GM12878 (cell line): ENCODE data around the gene ARHGEF33. TPM values are rescaled to one million over a fixed set of nuclear protein-coding genes. Genes with fewer than 3 reads are reported as not detected.

ENCODE experiments used
- ATAC-seq: fragments of 200-7000 bp; cut with Tn5 transposase; 3 replicates; pipeline ENCODE4 v1.9.1; 2020; ENCODE audit warnings: mild to moderate bottlenecking, moderate library complexity
- BruUV-seq: library from RNA; stranded (reverse); fragments of 400-500 nt; replicated peaks from 2 replicates; lab custom pipeline; 2021; lab: Mats Ljungman, UMichigan
- CTCF ChIA-PET: fragments of 300-600 bp; sonication (Branson Sonifier 250); formaldehyde crosslinking; extraction: SDS; loops from one replicate; lab custom pipeline; 2021; ENCODE audit warnings: inconsistent platforms; lab: Yijun Ruan, JAX
- POLR2A ChIA-PET: fragments of 350-600 bp; formaldehyde crosslinking; extraction: SDS; loops from one replicate; lab custom pipeline; 2021; ENCODE audit warnings: inconsistent platforms; lab: Charles Lee
- RAD21 ChIA-PET: fragments of 300-600 bp; sonication (Branson Sonifier 250); formaldehyde crosslinking; loops from one replicate; lab custom pipeline; 2023; ENCODE audit warnings: antibody characterized with exemption; ENCODE audit not compliant: unreplicated experiment; lab: Charles Lee
- SMC1A ChIA-PET: fragments of 300-600 bp; sonication (Branson Sonifier 250); formaldehyde crosslinking; loops from one replicate; lab custom pipeline; 2023; ENCODE audit not compliant: unreplicated experiment, uncharacterized antibody; lab: Charles Lee
- DNase-seq: peaks from one replicate; pipeline ENCODE4 v3.0.0-alpha.2; 2011; ENCODE audit warnings: low read depth, low spot score
- FAIRE-seq: peaks from 3 replicates; lab custom pipeline; 2011; peaks lifted over from hg19 to GRCh38; lab: Jason Lieb, UNC
- H2AFZ ChIP-seq: 2 replicates; pipeline ENCODE4 v1.6.0; 2011; ENCODE audit warnings: low read depth, low read length, control low read depth; ENCODE audit not compliant: control insufficient read depth
- H3K27ac ChIP-seq: 2 replicates; pipeline ENCODE4 v1.5.1; 2011; ENCODE audit warnings: control low read depth; ENCODE audit not compliant: control insufficient read depth, insufficient read depth
- H3K27me3 ChIP-seq, 2 experiments: replicated peaks in 1 of 2; 2 replicates each; pipeline versions ENCODE4 v1.6.0 to v1.6.1; 2011; ENCODE audit warnings: low read length in 1 of 2; ENCODE audit not compliant: control insufficient read depth in 2 of 2, insufficient read depth in 2 of 2
- H3K36me3 ChIP-seq, 2 experiments: 2 replicates each; pipeline ENCODE4 v1.5.1; 2011; ENCODE audit warnings: low read length in 1 of 2; ENCODE audit not compliant: control insufficient read depth in 2 of 2, insufficient read depth in 2 of 2
- H3K4me1 ChIP-seq: 2 replicates; pipeline ENCODE4 v1.6.1; 2011; ENCODE audit warnings: mild to moderate bottlenecking, low read length, moderate library complexity, mixed read lengths; ENCODE audit not compliant: control insufficient read depth, insufficient read depth
- H3K4me2 ChIP-seq: 2 replicates; pipeline ENCODE4 v1.6.0; 2011; ENCODE audit warnings: control low read depth; ENCODE audit not compliant: control insufficient read depth, insufficient read depth
- H3K4me3 ChIP-seq: fragments of 200-600 bp; sonication (generic); 2 replicates; pipeline ENCODE4 v1.5.1; 2016
- H3K79me2 ChIP-seq: 2 replicates; pipeline ENCODE4 v1.6.0; 2011; ENCODE audit warnings: low read length; ENCODE audit not compliant: control insufficient read depth, insufficient read depth
- H3K9ac ChIP-seq: 2 replicates; pipeline ENCODE4 v1.8.0; 2011; ENCODE audit warnings: low read length, control low read depth, mixed read lengths; ENCODE audit not compliant: control insufficient read depth, insufficient read depth
- H3K9me3 ChIP-seq: replicated peaks from 3 replicates; pipeline ENCODE4 v1.5.1; 2011; ENCODE audit warnings: mild to moderate bottlenecking, low read length; ENCODE audit not compliant: control insufficient read depth, insufficient read depth
- H4K20me1 ChIP-seq: 2 replicates; pipeline ENCODE4 v1.6.0; 2011; ENCODE audit not compliant: control insufficient read depth, insufficient read depth
- EP300 ChIP-seq, 2 experiments: fragments of 150-350 bp in 1 of 2; IDR thresholded peaks; 2 replicates each; pipeline ENCODE4 v1.6.1; 2011 to 2012; ENCODE audit warnings: low read depth in 2 of 2, low read length in 2 of 2, borderline replicate concordance in 1 of 2, improper control_type of control experiment in 1 of 2, inconsistent platforms in 1 of 2; ENCODE audit not compliant: control insufficient read depth in 1 of 2
- POLR2A ChIP-seq: IDR thresholded peaks from 2 replicates; pipeline ENCODE4 v1.6.1; 2011; ENCODE audit warnings: low read depth, mild to moderate bottlenecking, low read length
- RUNX3 ChIP-seq: IDR thresholded peaks from 2 replicates; pipeline ENCODE4 v1.6.1; 2012; ENCODE audit warnings: low read length, inconsistent platforms
- SMAD1 ChIP-seq: fragments of 450-650 bp; IDR thresholded peaks from 2 replicates; pipeline ENCODE4 v1.6.1; 2018; ENCODE audit warnings: mild to moderate bottlenecking, low read depth; ENCODE audit not compliant: partially characterized antibody
- TCF7 ChIP-seq: IDR thresholded peaks from 2 replicates; pipeline ENCODE4 v1.6.1; 2014; ENCODE audit warnings: antibody characterized with exemption, borderline replicate concordance
- in situ Hi-C: fragments of 300-500 bp; cut with MboI; formaldehyde crosslinking; loops from 9 replicates; pipeline ENCODE4 v1.14.3; 2018; ENCODE audit warnings: mixed read lengths
- intact Hi-C: fragments of 100-400 bp; cut with micrococcal nuclease; formaldehyde crosslinking; loops from one replicate; pipeline ENCODE4 v1.14.2; 2022; ENCODE audit not compliant: unreplicated experiment
- polyA plus RNA-seq, 11 experiments: library from polyadenylated mRNA; depleted of rRNA in 4 of 11; unstranded in 6 of 11; stranded (reverse) in 5 of 11; fragments of >200 nt; fragmentation: Nextera tagmentation in 4 of 11; fragmentation: Illumina TruSeq in 1 of 11; extraction: Ambion mirVana in 4 of 11; extraction: Trizol in 1 of 11; gene quantifications; 1 replicate in 1 of 11; 2 replicates in 10 of 11; pipeline versions ENCODE4 v1.2.1 to v1.2.3, GENCODE V29; 2011 to 2016; ENCODE audit warnings: inconsistent platforms in 2 of 11, missing spikeins in 2 of 11, low read depth in 1 of 11
- total RNA-seq, 4 experiments: library from RNA; depleted of rRNA in 3 of 4; stranded (reverse); fragments of >200 nt in 3 of 4; fragmentation: Illumina TruSeq in 1 of 4; extraction: Trizol in 1 of 4; gene quantifications; 2 replicates each; pipeline versions ENCODE4 v1.2.1 to v1.2.3, GENCODE V29; 2013 to 2021
- TF ChIP-seq, protein P1 (sequence below): fragments of 150-350 bp; IDR thresholded peaks from 2 replicates; pipeline ENCODE4 v1.6.1; 2016; ENCODE audit warnings: low read depth, low read length

ARHGEF33 gene
- total and polyA plus RNA-seq, 10 of the 15 experiments (the other 5 are each of a cell fraction or from before 2014, with no cell fraction given), result 0.01 to 0.08 (median 0.05) TPM; not detected in 4

DNA sequence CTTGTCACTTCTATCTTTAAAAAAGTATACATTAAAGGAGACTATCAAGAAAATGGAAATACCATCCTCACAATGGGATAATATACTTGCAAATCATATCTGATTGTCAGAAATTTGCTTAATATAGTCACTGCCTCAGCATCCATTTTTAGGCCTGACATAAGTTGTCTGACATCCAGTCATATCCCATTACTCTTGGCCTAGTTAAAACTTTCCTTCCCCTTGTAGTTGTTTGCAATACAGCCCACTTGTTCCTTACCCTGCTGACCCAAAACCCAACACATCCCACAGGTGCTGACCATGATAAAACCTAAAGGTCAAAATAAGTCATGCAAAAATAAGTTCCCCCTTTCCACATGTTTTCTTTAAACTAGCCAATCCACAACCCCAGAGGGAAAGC lies 3.6 kb upstream of the ARHGEF33 start:
- no peaks in the 10 kb centered on the region for H3K79me2 ChIP-seq
- ChIA-PET SMC1A (no interaction called here), CTCF (no interaction called here), RAD21 (no interaction called here), POLR2A (no interaction called here)
- in situ Hi-C loops (no loop called here), intact Hi-C loops (no loop called here)
- no peaks in the 10 kb centered on the region for H3K4me1 ChIP-seq
- FAIRE-seq (no peak), ATAC-seq (no peak), DNase-seq (no peak)
- H3K4me2 ChIP-seq, result no peak overlapping the region
- no peaks in the 10 kb centered on the region for H3K27me3 ChIP-seq
- BruUV-seq, result no TSS peak
- H3K27ac ChIP-seq, result no peak overlapping the region
- H3K9ac ChIP-seq, result no peak overlapping the region
- no peak overlapping the region for H3K4me3 ChIP-seq
- H3K9me3 ChIP-seq, result no peaks in the 10 kb centered on the region
- H3K36me3 ChIP-seq, result no peaks in the 10 kb centered on the region
- no peak for TF ChIP-seq POLR2A
- TF ChIP-seq EP300 (IDR thresholded peaks at IDR 0.05; ENCODE audit: borderline replicate concordance in 1 of 2, control insufficient read depth in 1 of 2, low read depth in 2 of 2, low read length in 2 of 2), result no peak
- no peak for TF ChIP-seq SMAD1
- TF ChIP-seq, protein P1, sequence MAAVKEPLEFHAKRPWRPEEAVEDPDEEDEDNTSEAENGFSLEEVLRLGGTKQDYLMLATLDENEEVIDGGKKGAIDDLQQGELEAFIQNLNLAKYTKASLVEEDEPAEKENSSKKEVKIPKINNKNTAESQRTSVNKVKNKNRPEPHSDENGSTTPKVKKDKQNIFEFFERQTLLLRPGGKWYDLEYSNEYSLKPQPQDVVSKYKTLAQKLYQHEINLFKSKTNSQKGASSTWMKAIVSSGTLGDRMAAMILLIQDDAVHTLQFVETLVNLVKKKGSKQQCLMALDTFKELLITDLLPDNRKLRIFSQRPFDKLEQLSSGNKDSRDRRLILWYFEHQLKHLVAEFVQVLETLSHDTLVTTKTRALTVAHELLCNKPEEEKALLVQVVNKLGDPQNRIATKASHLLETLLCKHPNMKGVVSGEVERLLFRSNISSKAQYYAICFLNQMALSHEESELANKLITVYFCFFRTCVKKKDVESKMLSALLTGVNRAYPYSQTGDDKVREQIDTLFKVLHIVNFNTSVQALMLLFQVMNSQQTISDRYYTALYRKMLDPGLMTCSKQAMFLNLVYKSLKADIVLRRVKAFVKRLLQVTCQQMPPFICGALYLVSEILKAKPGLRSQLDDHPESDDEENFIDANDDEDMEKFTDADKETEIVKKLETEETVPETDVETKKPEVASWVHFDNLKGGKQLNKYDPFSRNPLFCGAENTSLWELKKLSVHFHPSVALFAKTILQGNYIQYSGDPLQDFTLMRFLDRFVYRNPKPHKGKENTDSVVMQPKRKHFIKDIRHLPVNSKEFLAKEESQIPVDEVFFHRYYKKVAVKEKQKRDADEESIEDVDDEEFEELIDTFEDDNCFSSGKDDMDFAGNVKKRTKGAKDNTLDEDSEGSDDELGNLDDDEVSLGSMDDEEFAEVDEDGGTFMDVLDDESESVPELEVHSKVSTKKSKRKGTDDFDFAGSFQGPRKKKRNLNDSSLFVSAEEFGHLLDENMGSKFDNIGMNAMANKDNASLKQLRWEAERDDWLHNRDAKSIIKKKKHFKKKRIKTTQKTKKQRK, result no peak
- TF ChIP-seq TCF7, result no peak
- no peak for TF ChIP-seq RUNX3
- H4K20me1 ChIP-seq, result no peaks in the 10 kb centered on the region
- H2AFZ ChIP-seq, result no peak overlapping the region
